Effector memory CD4-positive, alpha-beta T cell (primary cell): Measurements from ENCODE around the gene ABHD12.

ENCODE experiments used
- DNase-seq, 3 donors: peaks; one replicate each; pipeline ENCODE4 v3.0.0-alpha.2; 2020
- H3K27ac ChIP-seq: 2 replicates; pipeline ENCODE4 v1.7.0; 2013; ENCODE audit warnings: mild to moderate bottlenecking, low read length, moderate library complexity; ENCODE audit not compliant: insufficient read depth, poor library complexity, severe bottlenecking
- H3K27me3 ChIP-seq: replicated peaks from 2 replicates; pipeline ENCODE4 v1.7.0; 2013; ENCODE audit warnings: mild to moderate bottlenecking, low read length; ENCODE audit not compliant: insufficient read depth, control insufficient read depth, poor library complexity, severe bottlenecking
- H3K36me3 ChIP-seq: 2 replicates; pipeline ENCODE4 v1.7.0; 2013; ENCODE audit warnings: mild to moderate bottlenecking, low read length, moderate library complexity; ENCODE audit not compliant: control insufficient read depth, insufficient read depth
- H3K4me1 ChIP-seq: 2 replicates; pipeline ENCODE4 v1.7.0; 2013; ENCODE audit warnings: low read length, mild to moderate bottlenecking; ENCODE audit not compliant: control insufficient read depth, insufficient read depth, poor library complexity, severe bottlenecking
- H3K4me3 ChIP-seq: 2 replicates; pipeline ENCODE4 v1.7.0; 2013; ENCODE audit warnings: low read length, low read depth, mild to moderate bottlenecking; ENCODE audit not compliant: insufficient read depth, poor library complexity, severe bottlenecking
- H3K9me3 ChIP-seq: 2 replicates; pipeline ENCODE4 v1.7.0; 2013; ENCODE audit warnings: mild to moderate bottlenecking, low read length, moderate library complexity; ENCODE audit not compliant: control insufficient read depth

Gene ABHD12

DNA sequence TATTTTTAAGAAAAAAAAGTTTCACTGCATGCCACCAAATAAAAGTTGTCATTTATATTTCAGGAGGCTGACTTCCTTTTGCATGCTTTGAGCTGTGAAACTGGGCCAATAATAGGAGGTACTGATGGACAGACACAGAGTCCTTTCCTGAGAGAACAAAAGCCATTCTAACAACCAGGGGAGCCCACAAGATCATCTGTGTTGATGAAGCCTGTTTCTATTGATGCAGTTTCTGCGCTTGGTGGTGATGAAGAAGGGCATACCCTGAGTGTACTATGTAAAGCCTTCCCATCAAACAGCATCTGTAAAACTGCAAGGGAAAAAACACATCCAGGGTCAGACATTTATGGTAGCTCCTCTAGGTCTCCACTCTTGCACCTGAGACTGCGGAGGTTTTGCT, 34.8 kb downstream of the ABHD12 start:
- DNase-seq = no peak
- no peaks in the 10 kb centered on the region for H3K27me3 ChIP-seq
- H3K27ac ChIP-seq = no peak overlapping the region
- no peaks in the 10 kb centered on the region for H3K4me1 ChIP-seq
- H3K4me3 ChIP-seq = no peak overlapping the region
- no peaks in the 10 kb centered on the region for H3K36me3 ChIP-seq
- no peaks in the 10 kb centered on the region for H3K9me3 ChIP-seq

DNA sequence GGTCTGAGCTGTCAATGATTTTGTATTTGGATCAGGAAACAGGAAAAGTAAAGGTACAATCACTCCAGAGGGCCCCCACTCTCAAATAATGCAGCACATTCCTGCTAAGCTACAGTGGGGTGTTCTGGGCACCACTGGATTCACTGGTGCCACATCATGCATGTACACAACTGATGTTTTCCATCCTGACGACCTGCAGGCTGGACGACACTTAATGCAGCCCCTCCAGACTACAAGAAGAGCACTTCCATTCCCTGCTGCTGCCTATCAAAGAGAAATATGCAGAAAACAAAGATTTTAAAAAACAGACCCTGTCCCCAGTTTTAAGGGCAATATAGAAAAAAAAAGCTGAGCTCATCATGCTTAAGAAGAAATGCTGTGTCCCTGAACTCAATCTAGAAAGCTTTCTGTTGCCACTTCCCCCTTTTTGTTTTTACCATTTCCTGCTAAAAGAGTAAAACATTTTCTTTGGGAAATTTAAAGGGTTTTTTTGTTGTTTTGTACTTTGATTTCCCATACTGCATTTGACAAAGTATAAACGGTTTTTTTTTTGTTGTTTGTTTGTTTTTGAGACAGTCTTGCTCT, 35.5 kb downstream of the ABHD12 start:
- H3K9me3 ChIP-seq = no peaks in the 10 kb centered on the region
- H3K4me3 ChIP-seq = no peak overlapping the region
- H3K4me1 ChIP-seq = no peaks in the 10 kb centered on the region
- DNase-seq = no peak
- H3K27me3 ChIP-seq = no peaks in the 10 kb centered on the region
- no peak overlapping the region for H3K27ac ChIP-seq
- H3K36me3 ChIP-seq = no peaks in the 10 kb centered on the region

DNA sequence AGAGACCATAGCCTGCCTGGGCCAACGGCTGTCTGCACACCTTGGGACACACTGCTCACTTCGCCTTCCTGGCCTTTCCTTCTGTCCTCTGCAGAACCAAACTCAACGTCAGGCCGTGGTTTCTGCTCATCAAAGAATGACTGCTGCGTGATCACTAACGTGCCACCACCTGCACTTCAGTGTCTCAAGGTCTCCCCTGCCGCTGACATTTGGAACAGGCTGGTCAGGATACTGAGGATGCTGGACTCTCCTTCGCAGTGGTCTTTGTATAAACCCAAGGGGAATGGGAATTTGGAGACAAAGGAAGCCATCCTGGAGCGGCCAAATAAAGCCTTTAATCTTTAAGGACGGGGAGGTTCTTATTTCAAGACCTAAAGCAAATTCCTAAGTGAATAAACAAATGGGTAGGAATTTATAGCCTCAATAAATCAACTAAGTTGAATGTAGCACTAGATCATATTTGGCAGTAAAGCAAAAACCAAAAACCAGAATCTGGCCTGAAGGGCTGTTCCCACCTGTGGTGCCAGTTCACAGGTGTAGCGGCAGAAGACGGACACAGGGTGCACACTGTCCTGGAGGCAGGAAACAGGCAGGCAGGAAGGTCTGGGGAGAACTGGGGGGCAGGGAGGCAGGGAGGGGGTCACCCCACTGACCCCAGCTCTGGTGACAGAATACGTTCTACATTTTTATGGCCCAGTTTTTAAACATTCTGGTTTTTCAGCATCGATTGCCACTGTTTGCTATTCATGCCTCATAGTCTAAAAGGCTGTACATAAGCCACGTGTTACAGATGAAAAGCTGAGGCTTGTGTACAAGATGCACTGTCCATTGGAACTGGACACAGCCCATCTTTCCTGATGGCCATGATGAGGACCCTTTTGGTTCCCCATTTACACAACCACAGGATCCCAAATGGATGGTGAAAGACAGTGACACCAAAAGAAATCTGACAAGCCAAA, 36.6 kb downstream of the ABHD12 start:
- Histone ChIP-seq H3K4me1 (no peaks in the 10 kb centered on the region), H3K36me3 (no peaks in the 10 kb centered on the region), H3K27ac (no peak overlapping the region), H3K27me3 (no peaks in the 10 kb centered on the region), H3K9me3 (no peaks in the 10 kb centered on the region), H3K4me3 (no peak overlapping the region)
- DNase-seq = no peak

GRCh38 chr20:25353353-25353746, 37.3 kb downstream of the ABHD12 start:
- Histone ChIP-seq H3K27me3 (no peaks in the 10 kb centered on the region), H3K27ac (no peak overlapping the region)

DNA sequence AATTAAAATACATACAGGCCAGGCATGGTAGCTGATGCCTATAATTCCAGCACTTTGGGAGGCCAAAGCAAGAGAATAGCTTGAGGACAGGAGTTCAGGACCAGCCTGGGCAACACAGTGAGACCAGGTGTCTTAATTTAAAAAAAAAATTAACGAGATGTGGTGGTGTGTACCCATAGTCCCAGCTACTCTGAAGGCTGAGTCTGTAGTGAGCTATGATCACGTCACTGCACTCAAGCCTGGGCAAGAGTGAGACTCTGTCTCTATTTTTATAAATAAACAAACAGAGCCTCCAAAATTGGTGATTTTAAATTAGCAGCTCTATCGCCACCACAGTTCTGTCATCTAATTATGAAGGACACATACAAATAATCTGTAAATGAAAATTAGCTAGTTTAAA, 37.9 kb downstream of the ABHD12 start:
- no peaks in the 10 kb centered on the region for H3K4me1 ChIP-seq
- DNase-seq = no peak
- H3K27ac ChIP-seq = no peak overlapping the region
- H3K36me3 ChIP-seq = no peaks in the 10 kb centered on the region
- H3K9me3 ChIP-seq = no peaks in the 10 kb centered on the region
- no peak overlapping the region for H3K4me3 ChIP-seq
- no peaks in the 10 kb centered on the region for H3K27me3 ChIP-seq

More at GRCh38 chr20:25353353-25353746, 37.3 kb downstream of the ABHD12 start:
- H3K4me1 ChIP-seq = no peaks in the 10 kb centered on the region
- no peak overlapping the region for H3K4me3 ChIP-seq
- H3K36me3 ChIP-seq = no peaks in the 10 kb centered on the region
- H3K9me3 ChIP-seq = no peaks in the 10 kb centered on the region
- no peak for DNase-seq

DNA sequence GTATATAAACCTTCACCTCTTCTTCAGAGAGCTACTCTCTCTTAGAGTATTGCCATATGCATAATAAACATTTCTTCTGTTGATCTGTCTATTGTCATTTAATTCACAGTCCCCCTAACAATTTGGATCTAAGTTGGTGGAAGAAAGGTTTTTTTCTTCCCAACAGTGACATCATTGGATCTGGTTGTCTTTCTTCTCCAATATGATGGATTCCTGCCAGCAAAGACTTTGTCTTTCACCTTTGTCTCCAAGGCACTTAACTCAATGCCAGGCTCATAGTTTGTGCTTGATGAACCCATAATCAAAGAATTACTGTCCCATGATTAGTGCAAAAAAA, 39.6 kb downstream of the ABHD12 start:
- H3K4me3 ChIP-seq = no peak overlapping the region
- H3K27ac ChIP-seq = no peak overlapping the region
- no peaks in the 10 kb centered on the region for H3K9me3 ChIP-seq
- no peaks in the 10 kb centered on the region for H3K27me3 ChIP-seq
- no peaks in the 10 kb centered on the region for H3K4me1 ChIP-seq
- H3K36me3 ChIP-seq = no peaks in the 10 kb centered on the region
- no peak for DNase-seq

DNA sequence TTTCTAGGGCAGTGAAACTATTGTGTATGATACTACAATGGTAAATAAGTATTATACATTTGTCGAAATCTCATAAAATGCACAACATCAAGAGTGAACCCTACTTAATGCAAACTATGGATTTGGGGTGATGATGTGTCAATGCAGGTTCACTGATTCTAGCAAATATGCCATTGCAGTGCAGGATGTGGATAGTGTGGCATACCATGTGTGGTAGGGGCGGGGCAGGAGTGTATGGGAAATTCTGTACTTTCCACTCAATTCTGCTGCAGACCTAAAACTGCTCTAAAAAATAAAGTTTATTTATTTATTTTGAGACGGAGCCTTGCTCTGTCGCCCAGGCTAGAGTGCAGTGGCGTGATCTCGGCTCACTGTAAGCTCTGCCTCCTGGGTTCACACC, 44.3 kb downstream of the ABHD12 start:
- Histone ChIP-seq H3K36me3 (no peaks in the 10 kb centered on the region), H3K9me3 (no peaks in the 10 kb centered on the region), H3K27me3 (no peaks in the 10 kb centered on the region), H3K4me1 (no peaks in the 10 kb centered on the region), H3K27ac (no peak overlapping the region), H3K4me3 (no peak overlapping the region)
- no peak for DNase-seq

DNA sequence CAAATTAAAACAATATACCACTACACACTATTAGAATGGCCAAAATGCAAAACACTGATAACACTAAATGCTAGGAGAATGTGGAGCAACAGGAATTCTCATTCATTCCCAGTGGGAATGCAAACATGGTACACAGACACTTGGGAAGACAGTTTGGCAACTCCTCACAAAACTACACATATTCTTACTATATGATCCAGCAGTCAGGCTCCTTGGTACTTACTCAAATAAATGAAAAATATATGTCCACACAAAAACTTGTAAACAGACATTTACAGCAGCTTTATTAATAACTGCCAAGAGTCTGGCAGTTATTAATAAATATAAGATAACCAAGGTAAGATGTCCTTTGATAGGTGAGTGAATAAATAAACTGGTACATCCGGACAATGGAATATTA, 44.9 kb downstream of the ABHD12 start:
- no peaks in the 10 kb centered on the region for H3K9me3 ChIP-seq
- peaks cover 2% of the 10 kb centered on the region for H3K4me1 ChIP-seq
- no peaks in the 10 kb centered on the region for H3K36me3 ChIP-seq
- no peak overlapping the region for H3K4me3 ChIP-seq
- no peak for DNase-seq
- no peaks in the 10 kb centered on the region for H3K27me3 ChIP-seq
- H3K27ac ChIP-seq = no peak overlapping the region

DNA sequence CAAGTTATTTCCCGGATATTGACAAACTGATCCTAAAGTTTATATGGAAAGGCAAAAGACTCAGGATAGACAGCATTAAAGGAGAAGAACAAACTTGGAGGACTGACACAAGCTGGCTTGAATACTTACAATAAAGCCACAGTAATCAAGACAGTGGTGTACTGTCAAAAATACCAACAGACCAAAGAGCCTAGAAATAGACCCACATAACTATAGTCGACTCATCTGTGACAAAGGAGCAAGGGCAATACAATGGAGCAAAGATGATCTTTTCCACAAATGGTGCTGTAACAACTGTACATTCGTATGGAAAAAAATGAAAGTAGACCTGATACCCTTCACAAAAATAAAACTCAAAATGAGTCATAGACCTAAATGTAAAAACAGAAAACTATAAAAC, 46.0 kb downstream of the ABHD12 start:
- no peak overlapping the region for H3K27ac ChIP-seq
- H3K27me3 ChIP-seq = no peaks in the 10 kb centered on the region
- H3K9me3 ChIP-seq = no peaks in the 10 kb centered on the region
- H3K4me3 ChIP-seq = no peak overlapping the region
- no peaks in the 10 kb centered on the region for H3K36me3 ChIP-seq
- DNase-seq = no peak
- peaks cover 4% of the 10 kb centered on the region for H3K4me1 ChIP-seq
